Measurements from ENCODE around the gene KRT6C. TPM values are rescaled to one million over a fixed set of nuclear protein-coding genes. Genes with fewer than 3 reads are reported as not detected.
A peak's percentile ranks its signal among the peaks of the same experiment; 100 is the strongest.

KRT6C gene
- polyA plus RNA-seq, 1 of the 3 experiments (the other 2 are of a cell fraction): not detected

DNA sequence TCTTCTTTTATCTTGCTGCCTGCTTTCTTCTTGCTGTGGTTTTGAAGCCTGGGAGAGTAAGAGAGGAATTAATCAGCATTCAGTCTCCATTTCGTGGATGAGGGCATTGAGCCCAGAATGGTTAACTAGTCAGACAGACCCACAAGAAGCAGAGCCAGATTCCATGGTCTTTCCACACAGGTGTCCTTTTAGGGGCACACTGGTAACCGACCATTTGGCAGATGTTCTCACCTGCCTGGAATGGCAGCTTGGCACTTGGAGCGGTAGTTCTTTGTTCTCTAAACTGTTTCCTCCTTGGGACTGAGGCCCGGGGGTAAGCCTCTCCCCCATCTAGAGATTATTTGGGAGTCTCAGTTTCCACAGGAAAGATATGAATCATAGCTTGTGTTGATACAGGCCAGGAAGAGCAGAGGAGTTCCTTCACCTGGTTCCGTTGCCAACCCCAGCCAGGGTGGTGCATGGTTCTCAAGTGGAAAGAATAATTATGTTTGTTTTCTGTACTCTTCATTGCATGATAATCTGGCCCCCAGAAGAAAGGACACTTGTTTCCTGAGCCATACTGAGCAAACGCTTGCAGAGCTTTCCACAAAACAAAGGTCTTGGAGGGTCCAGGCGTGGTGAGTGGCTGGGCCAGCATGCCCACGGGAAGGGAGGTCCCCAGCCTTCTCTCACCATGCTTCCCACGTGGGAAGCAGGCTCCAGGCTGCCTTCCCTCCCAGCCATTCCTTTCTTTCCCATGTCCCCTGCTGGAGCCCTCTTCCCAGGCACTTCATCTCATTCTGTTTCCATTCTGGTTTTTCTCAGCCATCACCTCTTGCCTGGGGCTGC, 37.4 kb downstream of the KRT6C start:
- ChIA-PET POLR2A (interaction anchor here (0.6 kb wide), 1 partner anchor 107 kb away, joined by 4 read pairs; no protein-coding TSS in a partner anchor), CTCF (no interaction called here)
- Histone ChIP-seq H3K27me3 (ENCODE audit: insufficient read depth) (peaks cover 25% of the 10 kb centered on the region; the same call in 1 of the 2 replicates), H3F3A (replicated peaks; ENCODE audit: insufficient read depth) (peaks cover 10% of the 10 kb centered on the region), H3K9me3 (no peaks in the 10 kb centered on the region), H3K9me2 (no peaks in the 10 kb centered on the region), H4K20me1 (ENCODE audit: insufficient read depth) (no peaks in the 10 kb centered on the region), H3K4me2 (peak overlapping the region; percentile 4; the same call in 1 of the 2 replicates), H2AFZ (ENCODE audit: low read depth) (no peak overlapping the region; the same call in 1 of the 2 replicates), H3K4me3 (ENCODE audit: low read depth in 2 of 2, low read length in 1 of 2) (no peak overlapping the region), H3K4me1 (ENCODE audit: control insufficient read depth in 1 of 2, insufficient read depth in 2 of 2, low read depth in 1 of 2, low read length in 1 of 2) (peaks cover 0 to 12% of the 10 kb centered on the region in 2 experiments; a peak in 2 of 4 replicates), H3K36me3 (replicated peaks in 1 of 2; ENCODE audit: control insufficient read depth in 1 of 2, insufficient read depth in 2 of 2, low read length in 1 of 2) (no peaks in the 10 kb centered on the region), H3K27ac (ENCODE audit: low read depth in 2 of 2, low read length in 1 of 2) (no peak overlapping the region), H3K9ac (no peak overlapping the region), H3K79me2 (ENCODE audit: insufficient read depth) (no peaks in the 10 kb centered on the region)
- 33% methylated on average over 8 of the region's 9 CpGs for WGBS (ENCODE audit: low lambda C conversion rate)
- no peak for DNase-seq
- TF ChIP-seq TCF12 (IDR thresholded peaks at IDR 0.05) (no peak), FOXM1 (IDR thresholded peaks at IDR 0.05; ENCODE audit: low read depth) (no peak), NFIC (IDR thresholded peaks at IDR 0.05; ENCODE audit: borderline replicate concordance) (no peak), MXI1 (IDR thresholded peaks at IDR 0.05; ENCODE audit: low read depth, low read length) (no peak), NRF1 (IDR thresholded peaks at IDR 0.05; ENCODE audit: low read depth, low read length) (no peak), YY1 (IDR thresholded peaks at IDR 0.05; ENCODE audit: low read depth) (no peak), GATA2 (CRISPR knock-in tag; IDR thresholded peaks at IDR 0.05) (no peak), MAX (IDR thresholded peaks at IDR 0.05; ENCODE audit: low read depth) (no peak), CHD2 (IDR thresholded peaks at IDR 0.05; ENCODE audit: low read length, partially characterized antibody) (no peak), SIN3A (IDR thresholded peaks at IDR 0.05; ENCODE audit: borderline replicate concordance, low read depth, low read length) (no peak), TEAD4 (IDR thresholded peaks at IDR 0.05; ENCODE audit: borderline replicate concordance, insufficient read depth) (no peak), RFX5 (IDR thresholded peaks at IDR 0.05; ENCODE audit: low read length) (no peak), TAF1 (IDR thresholded peaks at IDR 0.05; ENCODE audit: borderline replicate concordance, low read depth, low read length) (no peak), USF2 (IDR thresholded peaks at IDR 0.05; ENCODE audit: borderline replicate concordance, low read depth, low read length) (no peak), EP300 (IDR thresholded peaks at IDR 0.05; ENCODE audit: borderline replicate concordance in 1 of 2, low read depth in 1 of 2, low read length in 1 of 2) (no peak), RCOR1 (IDR thresholded peaks at IDR 0.05; ENCODE audit: low read length) (no peak), RAD21 (IDR thresholded peaks at IDR 0.05; ENCODE audit: low read length) (no peak), FOXJ3 (CRISPR knock-in tag; IDR thresholded peaks at IDR 0.05) (no peak)
- TF ChIP-seq, protein P1, sequence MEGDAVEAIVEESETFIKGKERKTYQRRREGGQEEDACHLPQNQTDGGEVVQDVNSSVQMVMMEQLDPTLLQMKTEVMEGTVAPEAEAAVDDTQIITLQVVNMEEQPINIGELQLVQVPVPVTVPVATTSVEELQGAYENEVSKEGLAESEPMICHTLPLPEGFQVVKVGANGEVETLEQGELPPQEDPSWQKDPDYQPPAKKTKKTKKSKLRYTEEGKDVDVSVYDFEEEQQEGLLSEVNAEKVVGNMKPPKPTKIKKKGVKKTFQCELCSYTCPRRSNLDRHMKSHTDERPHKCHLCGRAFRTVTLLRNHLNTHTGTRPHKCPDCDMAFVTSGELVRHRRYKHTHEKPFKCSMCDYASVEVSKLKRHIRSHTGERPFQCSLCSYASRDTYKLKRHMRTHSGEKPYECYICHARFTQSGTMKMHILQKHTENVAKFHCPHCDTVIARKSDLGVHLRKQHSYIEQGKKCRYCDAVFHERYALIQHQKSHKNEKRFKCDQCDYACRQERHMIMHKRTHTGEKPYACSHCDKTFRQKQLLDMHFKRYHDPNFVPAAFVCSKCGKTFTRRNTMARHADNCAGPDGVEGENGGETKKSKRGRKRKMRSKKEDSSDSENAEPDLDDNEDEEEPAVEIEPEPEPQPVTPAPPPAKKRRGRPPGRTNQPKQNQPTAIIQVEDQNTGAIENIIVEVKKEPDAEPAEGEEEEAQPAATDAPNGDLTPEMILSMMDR (IDR thresholded peaks at IDR 0.05): no peak
- TF ChIP-seq, protein P2, sequence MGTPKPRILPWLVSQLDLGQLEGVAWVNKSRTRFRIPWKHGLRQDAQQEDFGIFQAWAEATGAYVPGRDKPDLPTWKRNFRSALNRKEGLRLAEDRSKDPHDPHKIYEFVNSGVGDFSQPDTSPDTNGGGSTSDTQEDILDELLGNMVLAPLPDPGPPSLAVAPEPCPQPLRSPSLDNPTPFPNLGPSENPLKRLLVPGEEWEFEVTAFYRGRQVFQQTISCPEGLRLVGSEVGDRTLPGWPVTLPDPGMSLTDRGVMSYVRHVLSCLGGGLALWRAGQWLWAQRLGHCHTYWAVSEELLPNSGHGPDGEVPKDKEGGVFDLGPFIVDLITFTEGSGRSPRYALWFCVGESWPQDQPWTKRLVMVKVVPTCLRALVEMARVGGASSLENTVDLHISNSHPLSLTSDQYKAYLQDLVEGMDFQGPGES (IDR thresholded peaks at IDR 0.05; ENCODE audit: low read depth, low read length): no peak
